Esophagus muscularis mucosa (tissue), 4 donors: Measurements from ENCODE around the gene GFAP. TPM values are rescaled to one million over a fixed set of nuclear protein-coding genes. Genes with fewer than 3 reads are reported as not detected.

Experiments used
- DNase-seq: peaks from one replicate; pipeline ENCODE4 v3.0.0-alpha.2; 2017; ENCODE audit errors: extremely low spot score
- H3K27ac ChIP-seq, 4 donors: fragments of 200-600 bp; sonication (generic); replicated peaks in 1 of 4; 1 replicate in 3 of 4; 2 replicates in 1 of 4; pipeline ENCODE4 v1.5.1; 2016 to 2019; ENCODE audit warnings: mild to moderate bottlenecking in 1 of 4
- H3K27me3 ChIP-seq, 4 donors: fragments of 200-600 bp; sonication (generic); one replicate each; pipeline versions ENCODE4 v1.5.1 to v1.6.0; 2016 to 2019
- H3K36me3 ChIP-seq, 4 donors: fragments of 200-600 bp; sonication (generic); one replicate each; pipeline ENCODE4 v1.5.1; 2016 to 2019
- H3K4me1 ChIP-seq, 4 donors: fragments of 200-600 bp; sonication (generic); one replicate each; pipeline ENCODE4 v1.5.1; 2016 to 2019
- H3K4me3 ChIP-seq, 4 donors: fragments of 200-600 bp; sonication (generic); 1 replicate in 2 of 4; 2 replicates in 2 of 4; pipeline ENCODE4 v1.5.1; 2016 to 2019; ENCODE audit warnings: mild to moderate bottlenecking in 4 of 4, moderate library complexity in 1 of 4
- H3K9me3 ChIP-seq, 4 donors: fragments of 200-600 bp; sonication (generic); 1 replicate in 3 of 4; 2 replicates in 1 of 4; pipeline ENCODE4 v1.5.1; 2016 to 2019
- CTCF ChIP-seq, 3 experiments: fragments of 200-600 bp in 2 of 3; fragments of 450-650 bp in 1 of 3; sonication (generic) in 2 of 3; IDR thresholded peaks; one replicate each; pipeline ENCODE4 v1.5.1; 2017 to 2019; ENCODE audit warnings: antibody characterized with exemption in 3 of 3, mild to moderate bottlenecking in 2 of 3, moderate library complexity in 1 of 3
- EP300 ChIP-seq: sonication (generic); formaldehyde crosslinking; IDR thresholded peaks from one replicate; pipeline ENCODE4 v1.6.1; 2017; ENCODE audit warnings: antibody characterized with exemption
- POLR2A ChIP-seq: fragments of 450-650 bp; IDR thresholded peaks from one replicate; pipeline ENCODE4 v1.6.1; 2017; ENCODE audit warnings: antibody characterized with exemption, moderate library complexity, mild to moderate bottlenecking, low read depth
- POLR2AphosphoS5 ChIP-seq, 2 donors: sonication (generic); formaldehyde crosslinking; IDR thresholded peaks; one replicate each; pipeline ENCODE4 v1.6.1; 2017; ENCODE audit warnings: antibody characterized with exemption in 2 of 2
- WGBS: methylation state at CpG from one replicate; pipeline ENCODE4 v1.1.5; 2018; 5-methylcytosine and 5-hydroxymethylcytosine counted together
- intact Hi-C: fragments of 100-400 bp; cut with DNase I; formaldehyde crosslinking; loops from one replicate; pipeline ENCODE4 v1.15.1; 2023
- small RNA-seq, 3 donors: library from RNA; depleted of rRNA; stranded (forward); fragments of <200 nt; gene quantifications; one replicate each; pipeline ENCODE3, GENCODE V24; 2016
- total RNA-seq, 4 donors: library from RNA; depleted of rRNA; stranded (reverse); fragments of >200 nt; gene quantifications; one replicate each; pipeline versions ENCODE4 v1.1.0 to v1.2.1, GENCODE V29; 2016

GFAP gene
- total RNA-seq, 4 donors from 2014 or later = 1.2 to 2.8 TPM; not detected in 2

- Histone ChIP-seq H3K36me3 (peaks cover 57 to 94% (median 92%) of the 10 kb centered on the region in 4 donors), H3K4me1 (peaks cover 0 to 15% (median 4%) of the 10 kb centered on the region in 4 donors), H3K27ac (no peak overlapping the region), H3K4me3 (no peak overlapping the region), H3K27me3 (no peaks in the 10 kb centered on the region), H3K9me3 (no peaks in the 10 kb centered on the region)
- no peak for DNase-seq
- TF ChIP-seq POLR2A (no peak), CTCF (IDR thresholded peaks at IDR 0.05) (no peak), EP300 (no peak), POLR2AphosphoS5 (IDR thresholded peaks at IDR 0.05) (no peak)
- intact Hi-C loops = loop anchor here (1.0 kb wide), 1 partner anchor 88 kb away; no protein-coding TSS in a partner anchor
- WGBS = 87% methylated on average over 12 of the region's 12 CpGs
Observed at GRCh38 chr17:44863061-44863918, 52.0 kb downstream of the GFAP start.

- no peak for TF ChIP-seq POLR2AphosphoS5 (IDR thresholded peaks at IDR 0.05)
- no peak for TF ChIP-seq CTCF (IDR thresholded peaks at IDR 0.05)
- TF ChIP-seq POLR2A = no peak
- no peak for TF ChIP-seq EP300
- no peak for DNase-seq
- Histone ChIP-seq H3K27ac (no peak overlapping the region), H3K36me3 (peaks cover 62 to 95% (median 90%) of the 10 kb centered on the region in 4 donors), H3K9me3 (no peaks in the 10 kb centered on the region), H3K4me1 (peaks cover 0 to 11% (median 2%) of the 10 kb centered on the region in 4 donors), H3K27me3 (no peaks in the 10 kb centered on the region), H3K4me3 (no peak overlapping the region)
- WGBS = 87% methylated on average over 7 of the region's 9 CpGs
- intact Hi-C loops = no loop called here
Observed at GRCh38 chr17:44862278-44862914, 52.9 kb downstream of the GFAP start.

GRCh38 chr17:44859701-44860100, 55.6 kb downstream of the GFAP start:
- intact Hi-C loops = no loop called here
- TF ChIP-seq POLR2AphosphoS5 (IDR thresholded peaks at IDR 0.05) = no peak
- TF ChIP-seq CTCF (IDR thresholded peaks at IDR 0.05) = no peak
- TF ChIP-seq EP300 = no peak
- no peak for DNase-seq
- Histone ChIP-seq H3K4me1 (peaks cover 0 to 7% (median under 1%) of the 10 kb centered on the region in 4 donors), H3K27ac (no peak overlapping the region), H3K9me3 (no peaks in the 10 kb centered on the region), H3K4me3 (no peak overlapping the region), H3K36me3 (peaks cover 89 to 100% (median 99%) of the 10 kb centered on the region in 4 donors), H3K27me3 (no peaks in the 10 kb centered on the region)
- WGBS = 87% methylated on average over 5 of the region's 5 CpGs

GRCh38 chr17:44854192-44854591, 61.1 kb downstream of the GFAP start:
- H3K36me3 ChIP-seq = peaks cover 82 to 97% (median 94%) of the 10 kb centered on the region in 4 donors
- H3K4me3 ChIP-seq = no peak overlapping the region
- DNase-seq = no peak
- no peaks in the 10 kb centered on the region for H3K4me1 ChIP-seq
- WGBS = 96% methylated on average over 5 of the region's 5 CpGs
- TF ChIP-seq POLR2AphosphoS5 (IDR thresholded peaks at IDR 0.05) = no peak
- no peak for TF ChIP-seq CTCF (IDR thresholded peaks at IDR 0.05)
- no peak for TF ChIP-seq EP300
- TF ChIP-seq POLR2A = no peak
- no peaks in the 10 kb centered on the region for H3K9me3 ChIP-seq
- no peaks in the 10 kb centered on the region for H3K27me3 ChIP-seq
- intact Hi-C loops = no loop called here
- H3K27ac ChIP-seq = no peak overlapping the region

Small RNAs within 50 kb of the gene (small RNA-seq; reads per million reads assigned to genes)
- 0 reads per million in 3 donors for gene CCDC103
- 0 reads per million in 3 donors for gene MIR6783
- 0 reads per million in 3 donors for gene RN7SL405P

Other genes starting within 250 kb of the GFAP start
- gene CCDC43, start 225.7 kb downstream of the GFAP start, total RNA-seq = 10 to 100 TPM; 15.2 to 20.2 (median 15.9) TPM
- 1 to 10 TPM; 3.7 to 7.5 (median 5.2) TPM for gene DBF4B, start 206.8 kb downstream of the GFAP start, total RNA-seq
- gene ADAM11, start 156.5 kb downstream of the GFAP start, total RNA-seq = under 1 TPM; under 0.01 to 0.98 (median 0.64) TPM
- 10 to 100 TPM; 26.5 to 61.9 (median 37.4) TPM for gene GJC1, start 85.2 kb downstream of the GFAP start, total RNA-seq
- 1 to 10 TPM; 3.3 to 7.4 (median 4.9) TPM for gene HIGD1B, start 67.6 kb downstream of the GFAP start, total RNA-seq
- 10 to 100 TPM; 46.0 to 49.7 (median 48.3) TPM for gene EFTUD2, start 16.1 kb downstream of the GFAP start, total RNA-seq
- under 1 TPM in 1 of 4 donors, not detected in 3; 0.17 TPM for gene KIF18B, start 32.3 kb upstream of the GFAP start, total RNA-seq
- gene C1QL1, start 52.8 kb upstream of the GFAP start, total RNA-seq = 10 to 100 TPM in 1 of 4 donors, 1 to 10 TPM in 3; 3.7 to 10.1 (median 6.3) TPM
- gene DCAKD, start 136.1 kb upstream of the GFAP start, total RNA-seq = 10 to 100 TPM; 50.3 to 68.8 (median 57.9) TPM
- gene NMT1, start 145.8 kb upstream of the GFAP start, total RNA-seq = 10 to 100 TPM; 58.5 to 79.3 (median 65.1) TPM
- gene PLCD3, start 217.0 kb upstream of the GFAP start, total RNA-seq = 100 to 1,000 TPM in 2 of 4 donors, 10 to 100 TPM in 2; 49.4 to 154 (median 106) TPM
- 10 to 100 TPM; 20.9 to 34.8 (median 23.5) TPM for gene ACBD4, start 220.2 kb upstream of the GFAP start, total RNA-seq
- gene HEXIM1, start 233.0 kb upstream of the GFAP start, total RNA-seq = 10 to 100 TPM; 32.1 to 58.2 (median 45.3) TPM
- 1 to 10 TPM; 4.0 to 8.4 (median 7.0) TPM for gene HEXIM2, start 246.4 kb upstream of the GFAP start, total RNA-seq